IMR-90 (cell line): ENCODE measurements around the gene PEX14.

Experiments
- CTCF ChIP-seq: conservative IDR thresholded peaks from 2 replicates; pipeline ENCODE4 v1.5.1; 2012; ENCODE audit warnings: mild to moderate bottlenecking, low read depth, low read length, improper control_type of control experiment
- MAZ ChIP-seq: IDR thresholded peaks from 2 replicates; pipeline ENCODE4 v1.6.1; 2012; ENCODE audit warnings: low read depth, mild to moderate bottlenecking, low read length, improper control_type of control experiment, moderate library complexity, borderline replicate concordance

GRCh38 chr1:10617931-10618885 is 143.5 kb downstream of the PEX14 start:
- no peak for TF ChIP-seq CTCF
- no peak for TF ChIP-seq MAZ
